Thyroid gland (tissue), 4 donors: ENCODE measurements around the gene PLCL2. TPM values are rescaled to one million over a fixed set of nuclear protein-coding genes. Genes with fewer than 3 reads are reported as not detected.
A peak's percentile ranks its signal among the peaks of the same experiment; 100 is the strongest.

Experiments
- DNase-seq, 2 donors: peaks; one replicate each; pipeline ENCODE4 v3.0.0-alpha.2; 2019
- H3K27ac ChIP-seq, 3 donors: fragments of 200-600 bp; sonication (generic); 1 replicate in 2 of 3; 2 replicates in 1 of 3; pipeline ENCODE4 v1.5.1; 2016 to 2019; ENCODE audit warnings: mild to moderate bottlenecking in 1 of 3, moderate library complexity in 1 of 3
- H3K27me3 ChIP-seq: fragments of 200-600 bp; sonication (generic); one replicate; pipeline ENCODE4 v1.5.1; 2019
- H3K36me3 ChIP-seq, 2 donors: fragments of 200-600 bp; sonication (generic); one replicate each; pipeline ENCODE4 v1.5.1; 2016 to 2019
- H3K4me1 ChIP-seq, 2 donors: fragments of 200-600 bp; sonication (generic); one replicate each; pipeline ENCODE4 v1.5.1; 2017 to 2019
- H3K4me3 ChIP-seq, 3 donors: fragments of 200-600 bp; sonication (generic); replicated peaks in 1 of 3; 1 replicate in 2 of 3; 2 replicates in 1 of 3; pipeline ENCODE4 v1.5.1; 2016; ENCODE audit warnings: mild to moderate bottlenecking in 1 of 3
- H3K9me3 ChIP-seq: fragments of 200-600 bp; sonication (generic); one replicate; pipeline ENCODE4 v1.5.1; 2017
- POLR2A ChIP-seq, 2 donors: fragments of 450-650 bp; IDR thresholded peaks; one replicate each; pipeline ENCODE4 v1.6.1; 2017; ENCODE audit warnings: antibody characterized with exemption in 2 of 2, mild to moderate bottlenecking in 2 of 2, moderate library complexity in 1 of 2
- WGBS, 2 donors: methylation state at CpG; one replicate each; pipeline ENCODE4 v1.1.5; 2017; 5-methylcytosine and 5-hydroxymethylcytosine counted together
- intact Hi-C: fragments of 100-400 bp; cut with DNase I; formaldehyde crosslinking; loops from one replicate; pipeline ENCODE4 v1.15.1; 2023
- total RNA-seq, 4 donors: library from RNA; depleted of rRNA; stranded (reverse); fragments of >200 nt; gene quantifications; one replicate each; pipeline ENCODE4 v1.2.3, GENCODE V29; 2016
- TF ChIP-seq, protein P1 (sequence below), 6 experiments: fragments of 200-600 bp in 3 of 6; fragments of 450-650 bp in 3 of 6; sonication (generic) in 3 of 6; IDR thresholded peaks; one replicate each; pipeline ENCODE4 v1.5.1; 2016 to 2019; ENCODE audit warnings: antibody characterized with exemption in 6 of 6, mild to moderate bottlenecking in 2 of 6, inconsistent platforms in 1 of 6, moderate library complexity in 1 of 6

Gene PLCL2
- total RNA-seq, 4 donors from 2014 or later = 6.3 to 15.3 (median 9.3) TPM

GRCh38 chr3:17087509-17087908 is 202.8 kb downstream of the PLCL2 start:
- intact Hi-C loops = no loop called here
- no peaks in the 10 kb centered on the region for H3K4me1 ChIP-seq
- no peaks in the 10 kb centered on the region for H3K9me3 ChIP-seq
- no peaks in the 10 kb centered on the region for H3K27me3 ChIP-seq
- no peak for DNase-seq
- H3K4me3 ChIP-seq = no peak overlapping the region
- no peaks in the 10 kb centered on the region for H3K36me3 ChIP-seq
- H3K27ac ChIP-seq = no peak overlapping the region
- TF ChIP-seq POLR2A (IDR thresholded peaks at IDR 0.05) = no peak
- TF ChIP-seq, protein P1, sequence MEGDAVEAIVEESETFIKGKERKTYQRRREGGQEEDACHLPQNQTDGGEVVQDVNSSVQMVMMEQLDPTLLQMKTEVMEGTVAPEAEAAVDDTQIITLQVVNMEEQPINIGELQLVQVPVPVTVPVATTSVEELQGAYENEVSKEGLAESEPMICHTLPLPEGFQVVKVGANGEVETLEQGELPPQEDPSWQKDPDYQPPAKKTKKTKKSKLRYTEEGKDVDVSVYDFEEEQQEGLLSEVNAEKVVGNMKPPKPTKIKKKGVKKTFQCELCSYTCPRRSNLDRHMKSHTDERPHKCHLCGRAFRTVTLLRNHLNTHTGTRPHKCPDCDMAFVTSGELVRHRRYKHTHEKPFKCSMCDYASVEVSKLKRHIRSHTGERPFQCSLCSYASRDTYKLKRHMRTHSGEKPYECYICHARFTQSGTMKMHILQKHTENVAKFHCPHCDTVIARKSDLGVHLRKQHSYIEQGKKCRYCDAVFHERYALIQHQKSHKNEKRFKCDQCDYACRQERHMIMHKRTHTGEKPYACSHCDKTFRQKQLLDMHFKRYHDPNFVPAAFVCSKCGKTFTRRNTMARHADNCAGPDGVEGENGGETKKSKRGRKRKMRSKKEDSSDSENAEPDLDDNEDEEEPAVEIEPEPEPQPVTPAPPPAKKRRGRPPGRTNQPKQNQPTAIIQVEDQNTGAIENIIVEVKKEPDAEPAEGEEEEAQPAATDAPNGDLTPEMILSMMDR (IDR thresholded peaks at IDR 0.05) = no peak
- 94 to 95% methylated on average over 4 of the region's 4 CpGs for WGBS, 2 donors

- no peak for DNase-seq
- no peaks in the 10 kb centered on the region for H3K36me3 ChIP-seq
- no peak overlapping the region for H3K4me3 ChIP-seq
- no peaks in the 10 kb centered on the region for H3K9me3 ChIP-seq
- H3K27me3 ChIP-seq = no peaks in the 10 kb centered on the region
- 93 to 97% methylated on average over 3 of the region's 3 CpGs for WGBS, 2 donors
- intact Hi-C loops = no loop called here
- no peak overlapping the region for H3K27ac ChIP-seq
- no peaks in the 10 kb centered on the region for H3K4me1 ChIP-seq
- TF ChIP-seq, protein P1 (IDR thresholded peaks at IDR 0.05) = no peak
- TF ChIP-seq POLR2A (IDR thresholded peaks at IDR 0.05) = no peak
Observed at GRCh38 chr3:17088017-17088416, 203.3 kb downstream of the PLCL2 start.

GRCh38 chr3:17088602-17089313 is 204.0 kb downstream of the PLCL2 start:
- no peaks in the 10 kb centered on the region for H3K4me1 ChIP-seq
- H3K27ac ChIP-seq = no peak overlapping the region
- intact Hi-C loops = no loop called here
- TF ChIP-seq POLR2A (IDR thresholded peaks at IDR 0.05) = no peak
- TF ChIP-seq, protein P1 (IDR thresholded peaks at IDR 0.05) = no peak
- no peaks in the 10 kb centered on the region for H3K36me3 ChIP-seq
- H3K4me3 ChIP-seq = no peak overlapping the region
- no peaks in the 10 kb centered on the region for H3K9me3 ChIP-seq
- WGBS, 2 donors = 88 to 94% methylated on average over 6 of the region's 6 CpGs
- H3K27me3 ChIP-seq = no peaks in the 10 kb centered on the region
- peak; percentile 3 for DNase-seq

DNA sequence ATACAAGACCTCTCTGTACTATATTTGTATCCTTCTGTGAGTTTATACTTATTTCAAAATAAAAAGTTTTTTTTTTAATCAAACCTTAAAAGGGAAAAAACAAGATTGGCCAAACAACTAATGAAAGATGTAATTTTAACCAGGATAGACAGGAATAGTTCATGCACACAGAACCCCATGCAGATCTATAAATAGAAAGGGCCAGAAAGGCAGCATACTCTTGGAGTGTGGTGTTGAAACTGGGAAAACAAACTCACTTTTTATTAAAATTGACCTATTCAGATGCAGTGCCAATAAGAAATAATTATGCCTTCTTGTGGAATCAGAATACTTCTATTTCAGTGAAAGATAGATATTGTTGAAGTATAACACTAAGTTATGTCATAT is 204.6 kb downstream of the PLCL2 start:
- Histone ChIP-seq H3K27me3 (no peaks in the 10 kb centered on the region), H3K4me3 (no peak overlapping the region), H3K36me3 (no peaks in the 10 kb centered on the region), H3K27ac (no peak overlapping the region), H3K4me1 (no peaks in the 10 kb centered on the region), H3K9me3 (no peaks in the 10 kb centered on the region)
- TF ChIP-seq POLR2A (IDR thresholded peaks at IDR 0.05) = no peak
- TF ChIP-seq, protein P1 (IDR thresholded peaks at IDR 0.05) = no peak
- no peak for DNase-seq
- intact Hi-C loops = no loop called here

- Histone ChIP-seq H3K9me3 (no peaks in the 10 kb centered on the region), H3K27ac (no peak overlapping the region), H3K27me3 (no peaks in the 10 kb centered on the region), H3K4me3 (no peak overlapping the region), H3K4me1 (no peaks in the 10 kb centered on the region), H3K36me3 (no peaks in the 10 kb centered on the region)
- 60 to 73% methylated on average over 6 of the region's 6 CpGs for WGBS, 2 donors
- TF ChIP-seq, protein P1 (IDR thresholded peaks at IDR 0.05) = no peak
- TF ChIP-seq POLR2A (IDR thresholded peaks at IDR 0.05) = no peak
- no peak for DNase-seq
- intact Hi-C loops = no loop called here
Observed at GRCh38 chr3:17090280-17090983, 205.7 kb downstream of the PLCL2 start.
